ENCODE results near the gene DEPDC5.

DNA sequence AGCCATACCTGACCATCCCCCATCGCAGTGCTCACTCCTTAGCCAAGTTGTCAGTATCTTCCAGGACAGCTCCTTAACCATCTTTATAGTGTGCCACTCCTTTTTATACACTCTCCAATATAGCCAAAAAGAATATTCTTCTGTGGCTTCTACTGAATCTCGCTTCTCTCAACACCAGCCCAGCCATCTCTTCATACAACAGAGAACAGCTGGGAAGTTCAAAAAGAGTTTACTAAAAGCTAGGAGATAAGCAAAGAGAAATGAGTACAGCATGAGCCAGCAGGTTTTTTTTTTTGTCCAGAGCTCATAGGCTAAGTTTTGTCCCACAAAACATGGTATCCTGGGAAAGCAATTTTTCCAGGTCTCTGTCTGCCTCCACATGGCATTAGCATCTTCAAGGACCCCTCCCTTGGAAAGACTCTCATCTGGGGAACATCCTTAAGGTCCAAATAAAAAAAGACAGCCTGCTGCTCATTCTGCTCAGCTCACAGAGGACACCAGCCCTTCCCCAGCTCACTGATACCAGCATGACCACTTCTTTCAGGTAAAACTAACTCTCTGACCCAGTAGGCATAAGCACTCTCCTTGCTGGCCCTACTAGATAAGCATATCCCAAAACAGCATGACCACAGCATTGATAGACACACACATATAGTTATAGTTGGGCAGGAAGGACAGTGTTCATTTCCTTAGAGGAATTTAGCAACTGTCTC is 141.7 kb downstream of the DEPDC5 start:
- TF ChIP-seq, protein P1, sequence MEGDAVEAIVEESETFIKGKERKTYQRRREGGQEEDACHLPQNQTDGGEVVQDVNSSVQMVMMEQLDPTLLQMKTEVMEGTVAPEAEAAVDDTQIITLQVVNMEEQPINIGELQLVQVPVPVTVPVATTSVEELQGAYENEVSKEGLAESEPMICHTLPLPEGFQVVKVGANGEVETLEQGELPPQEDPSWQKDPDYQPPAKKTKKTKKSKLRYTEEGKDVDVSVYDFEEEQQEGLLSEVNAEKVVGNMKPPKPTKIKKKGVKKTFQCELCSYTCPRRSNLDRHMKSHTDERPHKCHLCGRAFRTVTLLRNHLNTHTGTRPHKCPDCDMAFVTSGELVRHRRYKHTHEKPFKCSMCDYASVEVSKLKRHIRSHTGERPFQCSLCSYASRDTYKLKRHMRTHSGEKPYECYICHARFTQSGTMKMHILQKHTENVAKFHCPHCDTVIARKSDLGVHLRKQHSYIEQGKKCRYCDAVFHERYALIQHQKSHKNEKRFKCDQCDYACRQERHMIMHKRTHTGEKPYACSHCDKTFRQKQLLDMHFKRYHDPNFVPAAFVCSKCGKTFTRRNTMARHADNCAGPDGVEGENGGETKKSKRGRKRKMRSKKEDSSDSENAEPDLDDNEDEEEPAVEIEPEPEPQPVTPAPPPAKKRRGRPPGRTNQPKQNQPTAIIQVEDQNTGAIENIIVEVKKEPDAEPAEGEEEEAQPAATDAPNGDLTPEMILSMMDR (conservative IDR thresholded peaks at IDR 0.05), result no peak
- no peak for TF ChIP-seq EZH2 (IDR thresholded peaks at IDR 0.05; ENCODE audit: low read depth)

Data from PC-9 (cell line).